Upper lobe of right lung (tissue), 1 donor: Measurements from ENCODE around the gene NRXN3. TPM values are rescaled to one million over a fixed set of nuclear protein-coding genes. Genes with fewer than 3 reads are reported as not detected.

Experiments
- ATAC-seq: fragments of 200-7000 bp; cut with Tn5 transposase; one replicate; pipeline ENCODE4 v1.9.1; 2020; ENCODE audit warnings: mild to moderate bottlenecking, moderate library complexity
- DNase-seq: peaks from one replicate; pipeline ENCODE4 v3.0.0-alpha.2; 2020
- H3K27ac ChIP-seq: fragments of 200-600 bp; one replicate; pipeline ENCODE4 v1.8.0; 2022
- H3K27me3 ChIP-seq: fragments of 200-600 bp; one replicate; pipeline ENCODE4 v1.8.0; 2022; ENCODE audit warnings: mild to moderate bottlenecking
- H3K36me3 ChIP-seq: fragments of 200-600 bp; one replicate; pipeline ENCODE4 v1.8.0; 2022
- H3K4me1 ChIP-seq: fragments of 200-600 bp; one replicate; pipeline ENCODE4 v1.8.0; 2022
- H3K4me3 ChIP-seq: fragments of 200-600 bp; one replicate; pipeline ENCODE4 v1.8.0; 2022; ENCODE audit warnings: mild to moderate bottlenecking
- H3K9me3 ChIP-seq: fragments of 200-600 bp; one replicate; pipeline ENCODE4 v1.8.0; 2022
- CTCF ChIP-seq: fragments of 200-600 bp; IDR thresholded peaks from one replicate; pipeline ENCODE4 v1.8.0; 2022; ENCODE audit warnings: antibody characterized with exemption
- intact Hi-C: fragments of 100-400 bp; cut with DNase I; formaldehyde crosslinking; loops from one replicate; pipeline ENCODE4 v1.11.0; 2022
- total RNA-seq: library from RNA; stranded (reverse); fragmentation: NEBNext Ultra II Directional; extraction: Animal tissue kit (Norgen Biotek cat#: 25700); gene quantifications from one replicate; pipeline ENCODE4 v1.2.1, GENCODE V29; 2021
- donor health status: DM: no; HTN: yes; CAD: no; lungs with severe emphysema.

NRXN3 gene
- total RNA-seq, 1 donor from 2014 or later = 10.0 TPM

GRCh38 chr14:79363291-79363690 is 1193.1 kb downstream of the NRXN3 start:
- no peaks in the 10 kb centered on the region for H3K36me3 ChIP-seq
- DNase-seq (no peak), ATAC-seq (no peak)
- H3K4me3 ChIP-seq = no peak overlapping the region
- H3K9me3 ChIP-seq = no peaks in the 10 kb centered on the region
- H3K4me1 ChIP-seq = no peaks in the 10 kb centered on the region
- TF ChIP-seq CTCF = no peak
- H3K27ac ChIP-seq = no peak overlapping the region
- H3K27me3 ChIP-seq = no peaks in the 10 kb centered on the region
- intact Hi-C loops = no loop called here

GRCh38 chr14:79369359-79370332 is 1199.5 kb downstream of the NRXN3 start:
- H3K36me3 ChIP-seq = no peaks in the 10 kb centered on the region
- no peaks in the 10 kb centered on the region for H3K27me3 ChIP-seq
- no peak for TF ChIP-seq CTCF
- H3K4me1 ChIP-seq = no peaks in the 10 kb centered on the region
- H3K27ac ChIP-seq = no peak overlapping the region
- ATAC-seq (peak; percentile 65), DNase-seq (no peak)
- intact Hi-C loops = no loop called here
- no peak overlapping the region for H3K4me3 ChIP-seq
- no peaks in the 10 kb centered on the region for H3K9me3 ChIP-seq

- no peak for DNase-seq
- Histone ChIP-seq H3K4me3 (no peak overlapping the region), H3K4me1 (no peaks in the 10 kb centered on the region), H3K27me3 (no peaks in the 10 kb centered on the region), H3K27ac (no peak overlapping the region), H3K9me3 (no peaks in the 10 kb centered on the region), H3K36me3 (no peaks in the 10 kb centered on the region)
- intact Hi-C loops = no loop called here
- no peak for TF ChIP-seq CTCF
- ATAC-seq = no peak
Measured at GRCh38 chr14:79370969-79371368, 1200.8 kb downstream of the NRXN3 start.

- intact Hi-C loops = no loop called here
- Histone ChIP-seq H3K4me3 (no peak overlapping the region), H3K27me3 (no peaks in the 10 kb centered on the region), H3K36me3 (no peaks in the 10 kb centered on the region), H3K4me1 (no peaks in the 10 kb centered on the region), H3K27ac (no peak overlapping the region), H3K9me3 (no peaks in the 10 kb centered on the region)
- TF ChIP-seq CTCF = no peak
- DNase-seq = no peak
- ATAC-seq = no peak
Measured at GRCh38 chr14:79373451-79373850, 1203.3 kb downstream of the NRXN3 start.

- TF ChIP-seq CTCF = no peak
- Histone ChIP-seq H3K9me3 (no peaks in the 10 kb centered on the region), H3K4me3 (no peak overlapping the region), H3K27ac (no peak overlapping the region), H3K36me3 (no peaks in the 10 kb centered on the region), H3K4me1 (no peaks in the 10 kb centered on the region), H3K27me3 (no peaks in the 10 kb centered on the region)
- intact Hi-C loops = no loop called here
- DNase-seq (no peak), ATAC-seq (no peak)
Measured at GRCh38 chr14:79375356-79375755, 1205.2 kb downstream of the NRXN3 start.
